CD4-positive, alpha-beta T cell (primary cell): ENCODE data around the gene ZBTB20. TPM values are rescaled to one million over a fixed set of nuclear protein-coding genes. Genes with fewer than 3 reads are reported as not detected.
A peak's percentile ranks its signal among the peaks of the same experiment; 100 is the strongest.

Experiments
- ATAC-seq: fragments of 200-7000 bp; cut with Tn5 transposase; one replicate; pipeline ENCODE4 v1.10.0; 2022; ENCODE audit warnings: mild to moderate bottlenecking; ENCODE audit not compliant: poor library complexity
- CTCF ChIA-PET: fragments of 350-600 bp; sonication (Branson Sonifier 250); formaldehyde crosslinking; loops from one replicate; lab custom pipeline; 2021; ENCODE audit warnings: antibody characterized with exemption, inconsistent platforms; lab: Charles Lee
- POLR2A ChIA-PET: fragments of 350-600 bp; sonication (Branson Sonifier 250); formaldehyde crosslinking; loops from one replicate; lab custom pipeline; 2021; ENCODE audit warnings: antibody characterized with exemption, inconsistent platforms; lab: Charles Lee
- DNase-seq, 14 experiments: peaks; one replicate each; pipeline ENCODE4 v3.0.0-alpha.2; 2013 to 2020; ENCODE audit warnings: mixed read lengths in 2 of 14
- H3K27ac ChIP-seq, 2 donors: one replicate each; pipeline versions ENCODE4 v1.5.1 to v1.7.0; 2013; ENCODE audit warnings: low read length in 2 of 2, low read depth in 1 of 2, mild to moderate bottlenecking in 1 of 2
- H3K27me3 ChIP-seq, 2 experiments: 1 replicate in 1 of 2; 2 replicates in 1 of 2; pipeline versions ENCODE4 v1.6.1 to v1.7.0; 2013; ENCODE audit warnings: low read length in 2 of 2, control low read depth in 1 of 2, mild to moderate bottlenecking in 1 of 2, moderate library complexity in 1 of 2; ENCODE audit not compliant: insufficient read depth in 2 of 2, control insufficient read depth in 1 of 2
- H3K36me3 ChIP-seq: one replicate; pipeline ENCODE4 v1.6.1; 2013; ENCODE audit warnings: low read length, control low read depth; ENCODE audit not compliant: insufficient read depth
- H3K4me1 ChIP-seq: one replicate; pipeline ENCODE4 v1.6.1; 2013; ENCODE audit warnings: low read length, control low read depth; ENCODE audit not compliant: insufficient read depth
- H3K4me3 ChIP-seq: one replicate; pipeline ENCODE4 v1.5.1; 2013; ENCODE audit warnings: mild to moderate bottlenecking, low read length, moderate library complexity
- H3K9me3 ChIP-seq, 2 experiments: 1 replicate in 1 of 2; 2 replicates in 1 of 2; pipeline versions ENCODE4 v1.6.1 to v1.7.0; 2013; ENCODE audit warnings: low read length in 2 of 2, mild to moderate bottlenecking in 2 of 2, control low read depth in 1 of 2, moderate library complexity in 1 of 2; ENCODE audit not compliant: control insufficient read depth in 1 of 2, insufficient read depth in 1 of 2
- H3K27ac Mint-ChIP-seq: one replicate; pipeline ENCODE4 v1.8.0; 2020; ENCODE audit warnings: mixed read lengths
- H3K27me3 Mint-ChIP-seq: one replicate; pipeline ENCODE4 v1.8.0; 2021; ENCODE audit warnings: mixed read lengths
- H3K36me3 Mint-ChIP-seq: one replicate; pipeline ENCODE4 v1.8.0; 2021; ENCODE audit warnings: low read depth, mixed read lengths
- H3K4me1 Mint-ChIP-seq: one replicate; pipeline ENCODE4 v1.8.0; 2021; ENCODE audit warnings: low read depth, mixed read lengths
- H3K4me3 Mint-ChIP-seq: one replicate; pipeline ENCODE4 v1.8.0; 2020; ENCODE audit warnings: mild to moderate bottlenecking, mixed read lengths
- H3K9me3 Mint-ChIP-seq: one replicate; pipeline ENCODE4 v1.8.0; 2020; ENCODE audit warnings: mixed read lengths
- intact Hi-C, 2 experiments: fragments of 100-400 bp; cut with DNase I in 1 of 2; cut with micrococcal nuclease in 1 of 2; formaldehyde crosslinking; loops; one replicate each; pipeline versions ENCODE4 v1.15.1 to v1.9.0; 2023 to 2025; cut with DNase I, micrococcal nuclease
- total RNA-seq, 174 experiments: library from RNA in 2 of 174; stranded (reverse) in 2 of 174; gene quantifications; one replicate each; pipeline ENCODE4 v1.2.3 and lab custom pipeline; 2021 to 2026
- TF ChIP-seq, protein P1 (sequence below): fragments of 200-600 bp; IDR thresholded peaks from one replicate; pipeline ENCODE4 v1.8.0; 2022; ENCODE audit warnings: antibody characterized with exemption, mild to moderate bottlenecking

ZBTB20 gene
- total RNA-seq, 2 experiments from 2014 or later = 41.6 to 47.4 TPM

DNA sequence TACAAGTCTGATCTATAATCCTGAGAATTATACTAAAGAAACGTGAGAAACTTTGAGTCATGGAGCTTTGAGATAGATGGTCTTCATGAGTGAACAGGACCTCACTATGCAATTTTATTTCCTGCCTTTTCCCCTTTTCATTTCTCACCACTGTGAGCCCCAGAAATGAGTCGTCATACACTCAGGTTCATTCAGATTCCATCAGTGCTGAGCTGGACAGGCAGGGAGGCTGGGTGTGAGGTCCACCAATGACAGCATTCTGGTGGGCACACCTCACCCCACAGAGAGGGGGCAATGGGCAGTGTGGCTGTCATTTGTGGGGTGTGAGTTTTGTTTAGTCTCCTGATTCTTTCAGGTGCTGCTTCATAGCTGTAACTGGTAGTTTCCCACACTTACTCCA is 836.4 kb downstream of the ZBTB20 start:
- Mint-ChIP-seq H3K4me1 (peaks cover 55% of the 10 kb centered on the region), H3K9me3 (no peaks in the 10 kb centered on the region), H3K27me3 (no peaks in the 10 kb centered on the region), H3K4me3 (no peak overlapping the region), H3K27ac (no peak overlapping the region), H3K36me3 (no peaks in the 10 kb centered on the region)
- CTCF ChIA-PET = no interaction called here
- no peak overlapping the region for H3K4me3 ChIP-seq
- POLR2A ChIA-PET = interaction anchor here (0.9 kb wide), 1 partner anchor 97 kb away, joined by 3 read pairs; no protein-coding TSS in a partner anchor
- TF ChIP-seq, protein P1, sequence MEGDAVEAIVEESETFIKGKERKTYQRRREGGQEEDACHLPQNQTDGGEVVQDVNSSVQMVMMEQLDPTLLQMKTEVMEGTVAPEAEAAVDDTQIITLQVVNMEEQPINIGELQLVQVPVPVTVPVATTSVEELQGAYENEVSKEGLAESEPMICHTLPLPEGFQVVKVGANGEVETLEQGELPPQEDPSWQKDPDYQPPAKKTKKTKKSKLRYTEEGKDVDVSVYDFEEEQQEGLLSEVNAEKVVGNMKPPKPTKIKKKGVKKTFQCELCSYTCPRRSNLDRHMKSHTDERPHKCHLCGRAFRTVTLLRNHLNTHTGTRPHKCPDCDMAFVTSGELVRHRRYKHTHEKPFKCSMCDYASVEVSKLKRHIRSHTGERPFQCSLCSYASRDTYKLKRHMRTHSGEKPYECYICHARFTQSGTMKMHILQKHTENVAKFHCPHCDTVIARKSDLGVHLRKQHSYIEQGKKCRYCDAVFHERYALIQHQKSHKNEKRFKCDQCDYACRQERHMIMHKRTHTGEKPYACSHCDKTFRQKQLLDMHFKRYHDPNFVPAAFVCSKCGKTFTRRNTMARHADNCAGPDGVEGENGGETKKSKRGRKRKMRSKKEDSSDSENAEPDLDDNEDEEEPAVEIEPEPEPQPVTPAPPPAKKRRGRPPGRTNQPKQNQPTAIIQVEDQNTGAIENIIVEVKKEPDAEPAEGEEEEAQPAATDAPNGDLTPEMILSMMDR = no peak
- peaks cover 4% of the 10 kb centered on the region for H3K36me3 ChIP-seq
- no peak overlapping the region for H3K27ac ChIP-seq
- H3K27me3 ChIP-seq = no peaks in the 10 kb centered on the region
- DNase-seq = no peak
- H3K4me1 ChIP-seq = peaks cover 53% of the 10 kb centered on the region
- ATAC-seq = no peak
- no peaks in the 10 kb centered on the region for H3K9me3 ChIP-seq
- intact Hi-C loops = no loop called here

DNA sequence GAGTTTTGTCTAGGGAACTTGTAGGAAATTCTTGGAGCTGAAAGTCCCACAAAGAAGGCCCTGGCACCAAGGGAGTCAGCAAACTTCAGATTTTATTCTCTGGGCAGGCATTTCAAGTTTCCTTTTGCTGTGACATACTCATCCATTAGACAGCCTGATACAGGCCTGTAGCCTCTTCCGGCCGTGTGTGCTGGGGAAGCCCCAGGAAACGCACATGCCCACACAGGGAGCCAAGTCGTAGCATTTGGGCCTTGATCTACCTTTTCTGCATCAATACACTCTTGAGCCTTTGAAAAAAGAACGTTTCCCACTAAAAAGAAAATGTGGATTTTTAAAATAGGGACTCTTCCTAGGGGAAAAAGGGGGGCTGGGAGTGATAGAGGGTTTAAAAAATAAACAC is 838.3 kb downstream of the ZBTB20 start:
- Mint-ChIP-seq H3K9me3 (no peaks in the 10 kb centered on the region), H3K27ac (peak overlapping the region; percentile 75), H3K36me3 (no peaks in the 10 kb centered on the region), H3K27me3 (no peaks in the 10 kb centered on the region), H3K4me1 (peaks cover 42% of the 10 kb centered on the region), H3K4me3 (peak overlapping the region; percentile 14)
- ATAC-seq (peak; percentile 92), DNase-seq (peak; percentile 28 to 89 (median 50))
- H3K4me1 ChIP-seq = peaks cover 56% of the 10 kb centered on the region
- no peaks in the 10 kb centered on the region for H3K27me3 ChIP-seq
- CTCF ChIA-PET = no interaction called here
- TF ChIP-seq, protein P1 = no peak
- H3K36me3 ChIP-seq = peaks cover 4% of the 10 kb centered on the region
- H3K4me3 ChIP-seq = peak overlapping the region; percentile 18
- POLR2A ChIA-PET = interaction anchor here (0.8 to 2.8 kb wide), 2 partner anchors 10 to 11 kb away, joined by 3 to 15 read pairs; no protein-coding TSS in a partner anchor
- H3K9me3 ChIP-seq = no peaks in the 10 kb centered on the region
- intact Hi-C loops = no loop called here
- H3K27ac ChIP-seq = peak overlapping the region; percentile 51 to 81

DNA sequence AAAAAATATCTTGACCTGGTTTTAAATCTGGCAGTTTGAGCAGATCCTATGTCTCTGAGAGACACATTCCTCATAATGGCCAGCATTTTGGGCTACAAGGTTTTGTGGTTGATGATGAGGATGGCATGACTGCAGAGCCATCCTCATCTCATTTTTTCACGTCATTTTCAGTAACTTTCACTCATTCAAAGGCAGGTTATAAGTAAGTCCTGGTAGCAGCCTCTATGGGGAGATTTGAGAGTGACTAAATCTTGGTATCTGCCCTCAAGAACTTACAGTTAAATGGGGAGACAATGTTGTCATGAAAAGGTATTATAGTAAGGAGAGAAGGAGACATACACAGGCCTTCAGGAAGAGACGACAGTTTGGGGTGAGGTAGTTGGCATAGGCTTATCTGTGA is 838.7 kb downstream of the ZBTB20 start:
- Mint-ChIP-seq H3K27me3 (no peaks in the 10 kb centered on the region), H3K27ac (peak overlapping the region; percentile 75), H3K4me3 (peak overlapping the region; percentile 14), H3K4me1 (peaks cover 37% of the 10 kb centered on the region), H3K36me3 (no peaks in the 10 kb centered on the region), H3K9me3 (no peaks in the 10 kb centered on the region)
- ATAC-seq (peak; percentile 34), DNase-seq (peak in 2 of 14 experiments; percentile 44 to 50)
- Histone ChIP-seq H3K4me1 (peaks cover 56% of the 10 kb centered on the region), H3K36me3 (peaks cover 4% of the 10 kb centered on the region), H3K9me3 (no peaks in the 10 kb centered on the region), H3K27me3 (no peaks in the 10 kb centered on the region), H3K27ac (peak overlapping the region; percentile 51 to 81), H3K4me3 (peak overlapping the region; percentile 18)
- CTCF ChIA-PET = interaction anchor here (1.2 to 2.2 kb wide), 2 partner anchors 17 to 1476 kb away, joined by 4 to 8 read pairs; no protein-coding TSS in a partner anchor
- intact Hi-C loops = no loop called here
- POLR2A ChIA-PET = interaction anchor here (0.9 to 2.8 kb wide), 5 partner anchors 10 to 839 kb away, joined by 3 to 24 read pairs (median 6); partner anchors contain the start of gene ZBTB20
- TF ChIP-seq, protein P1 = no peak
